Activated CD8-positive, alpha-beta memory T cell treated with anti-CD3 and anti-CD28 coated beads for 36 hours (primary cell): ENCODE measurements around the gene MME. TPM values are rescaled to one million over a fixed set of nuclear protein-coding genes. Genes with fewer than 3 reads are reported as not detected.
"Not testable (repeated sequence)": the region's sequence is repeated elsewhere in the genome, so short reads cannot be mapped to it uniquely, and the experiment has no call there.

ENCODE experiments used
- CTCF ChIA-PET: fragments of 350-600 bp; sonication (Branson Sonifier 250); formaldehyde crosslinking; loops from one replicate; lab custom pipeline; 2021; ENCODE audit warnings: antibody characterized with exemption; lab: Charles Lee
- POLR2A ChIA-PET: fragments of 350-600 bp; sonication (Branson Sonifier 250); formaldehyde crosslinking; loops from one replicate; lab custom pipeline; 2021; ENCODE audit warnings: antibody characterized with exemption; lab: Charles Lee
- total RNA-seq, 2 experiments: library from RNA; stranded (reverse); gene quantifications; one replicate each; pipeline ENCODE4 v1.2.3, GENCODE V29; 2021

MME gene
- total RNA-seq, 2 experiments from 2014 or later: not detected

- ChIA-PET CTCF (no interaction called here), POLR2A (no interaction called here)
Measured at GRCh38 chr3:155080692-155081091, 573 bp downstream of the MME start.

DNA sequence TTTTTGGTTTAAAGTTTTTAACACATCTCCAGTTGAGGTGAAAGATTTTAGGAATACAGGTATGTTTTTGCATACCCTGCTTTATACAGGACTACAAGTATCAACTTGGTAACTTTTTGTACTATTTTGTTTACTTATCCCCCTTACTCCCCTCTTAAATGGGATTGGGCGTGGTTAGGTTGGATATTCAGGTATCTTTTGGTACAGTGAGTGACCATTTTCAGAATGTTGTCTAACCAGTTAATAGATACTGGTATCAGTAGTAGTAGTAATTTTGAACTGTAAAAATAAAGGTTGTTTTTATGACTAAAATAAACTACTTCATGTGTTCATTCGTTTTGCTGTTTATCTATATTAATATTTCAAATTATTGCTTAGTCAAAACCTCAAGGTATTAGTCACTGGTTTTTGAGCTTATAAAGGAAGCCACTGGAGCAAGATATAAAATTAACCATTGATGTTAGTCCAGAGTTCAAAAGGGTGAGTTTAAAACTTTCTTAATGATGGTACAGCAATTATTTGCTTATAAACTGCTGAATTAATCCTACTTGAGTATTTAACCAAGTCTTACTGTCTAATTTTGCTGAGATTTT is 3.3 kb downstream of the MME start:
- POLR2A ChIA-PET: no interaction called here

DNA sequence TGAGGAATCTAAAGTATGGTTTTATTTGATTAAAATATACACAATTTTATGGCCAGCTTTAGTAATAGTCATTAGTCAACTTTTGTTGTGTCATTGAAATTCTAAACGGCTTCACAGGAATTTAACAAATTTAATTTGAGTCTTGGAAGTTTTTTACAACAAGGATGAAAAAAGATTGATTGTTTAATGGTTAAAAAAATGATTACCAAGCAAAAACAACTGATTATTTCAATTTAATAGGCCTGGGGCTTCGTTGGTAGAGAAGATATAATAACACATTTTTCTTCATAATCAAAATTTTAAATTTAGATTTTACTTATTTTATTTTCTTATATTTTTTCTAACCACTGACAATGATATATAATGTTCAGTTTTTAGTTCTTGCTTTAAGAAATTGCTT is 4.4 kb downstream of the MME start:
- POLR2A ChIA-PET: no interaction called here
- CTCF ChIA-PET: no interaction called here

More for the DNA sequence above, 3.3 kb downstream of the MME start:
- CTCF ChIA-PET: no interaction called here

- POLR2A ChIA-PET: no interaction called here
- CTCF ChIA-PET: no interaction called here
Measured at GRCh38 chr3:155086051-155086450, 5.9 kb downstream of the MME start.

DNA sequence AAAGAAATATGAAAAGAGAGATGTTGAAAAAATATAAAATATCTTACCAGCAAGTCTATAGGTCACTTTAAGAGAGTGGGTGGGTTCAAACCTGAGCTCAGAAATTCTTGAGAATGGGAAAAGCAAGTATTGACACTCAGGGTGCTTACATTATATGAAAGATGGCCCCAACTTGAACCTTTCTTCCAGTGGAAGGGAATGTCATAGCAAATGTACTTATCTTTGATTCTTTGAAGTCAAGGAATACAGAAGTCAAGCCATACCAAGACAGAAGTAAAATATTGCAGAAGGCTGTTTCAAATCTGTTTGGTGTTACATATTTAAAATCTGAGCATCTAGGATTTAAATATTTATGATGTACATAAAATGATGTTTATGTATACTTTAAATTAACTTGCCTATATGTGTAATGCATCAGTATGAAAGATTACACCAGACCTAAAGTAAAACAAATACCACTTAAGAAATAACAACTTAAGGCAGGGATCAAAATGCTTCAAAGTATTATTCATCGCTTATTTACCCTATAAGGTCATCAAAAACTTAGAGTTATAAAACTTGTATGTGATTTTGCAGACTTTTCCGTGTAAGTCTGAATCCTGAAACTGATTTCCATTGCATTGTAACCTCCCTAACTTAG is 8.7 kb downstream of the MME start:
- POLR2A ChIA-PET: no interaction called here
- CTCF ChIA-PET: no interaction called here

DNA sequence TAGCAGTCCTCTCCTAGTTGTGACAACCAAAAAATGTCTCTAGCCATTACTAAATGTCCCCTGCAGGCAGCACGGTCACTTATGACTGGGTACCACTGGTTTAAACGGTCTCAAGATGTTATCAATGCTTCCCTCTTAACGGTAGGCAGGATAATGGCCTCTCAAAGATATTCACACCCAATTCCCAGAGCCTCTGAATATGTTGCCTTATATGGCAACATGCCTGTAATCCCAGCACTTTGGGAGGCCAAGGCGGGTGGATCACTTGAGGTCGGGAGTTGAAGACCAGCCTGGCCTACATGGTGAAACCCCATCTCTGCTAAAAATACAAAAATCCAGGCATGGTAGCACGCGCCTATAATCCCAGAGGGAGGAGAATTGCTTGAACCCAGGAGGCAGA is 9.4 kb downstream of the MME start:
- ChIA-PET CTCF (no interaction called here), POLR2A (no interaction called here)

DNA sequence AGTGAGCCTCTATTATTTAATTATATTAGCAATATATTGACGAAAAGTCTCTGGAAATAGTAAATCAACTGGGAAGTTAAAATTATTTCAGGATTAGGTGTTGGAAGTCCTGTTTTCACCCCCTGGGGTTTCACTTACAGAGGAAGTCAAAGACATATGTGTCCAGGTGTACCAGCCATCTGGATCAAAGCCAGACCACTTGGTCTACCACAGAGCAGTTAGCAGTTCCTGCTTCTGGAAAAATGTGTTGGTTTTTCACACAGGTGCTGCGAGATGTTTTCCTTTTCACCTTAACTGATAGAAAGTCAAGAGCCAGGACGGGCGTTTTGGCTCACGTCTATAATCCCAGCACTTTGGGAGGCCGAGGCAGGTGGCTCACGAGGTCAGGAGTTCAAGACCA is 13.1 kb downstream of the MME start:
- CTCF ChIA-PET: no interaction called here
- POLR2A ChIA-PET: no interaction called here

- ChIA-PET POLR2A (no interaction called here), CTCF (no interaction called here)
Measured at GRCh38 chr3:155096303-155097008, 16.3 kb downstream of the MME start.

DNA sequence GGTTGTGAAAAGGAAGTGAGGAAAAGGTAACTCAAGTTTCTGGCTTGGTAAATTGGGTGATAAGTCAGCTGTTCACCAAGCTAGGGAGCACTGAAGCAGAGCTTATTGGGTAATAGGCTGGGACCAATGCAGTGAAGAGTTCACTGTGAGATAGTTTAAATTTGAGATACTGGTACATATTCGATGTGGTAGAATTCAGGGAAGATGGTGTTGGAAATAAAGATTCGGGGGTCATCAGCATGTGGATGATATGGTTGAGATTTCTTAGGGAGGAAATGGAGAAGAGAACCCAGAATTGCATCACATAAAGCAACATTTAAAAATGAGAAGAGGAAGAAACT is 16.9 kb downstream of the MME start:
- POLR2A ChIA-PET: no interaction called here
- CTCF ChIA-PET: no interaction called here

GRCh38 chr3:155101398-155101797 is 21.3 kb downstream of the MME start:
- CTCF ChIA-PET: no interaction called here
- POLR2A ChIA-PET: no interaction called here

- ChIA-PET POLR2A (no interaction called here), CTCF (no interaction called here)
Measured at GRCh38 chr3:155102329-155102728, 22.2 kb downstream of the MME start.

DNA sequence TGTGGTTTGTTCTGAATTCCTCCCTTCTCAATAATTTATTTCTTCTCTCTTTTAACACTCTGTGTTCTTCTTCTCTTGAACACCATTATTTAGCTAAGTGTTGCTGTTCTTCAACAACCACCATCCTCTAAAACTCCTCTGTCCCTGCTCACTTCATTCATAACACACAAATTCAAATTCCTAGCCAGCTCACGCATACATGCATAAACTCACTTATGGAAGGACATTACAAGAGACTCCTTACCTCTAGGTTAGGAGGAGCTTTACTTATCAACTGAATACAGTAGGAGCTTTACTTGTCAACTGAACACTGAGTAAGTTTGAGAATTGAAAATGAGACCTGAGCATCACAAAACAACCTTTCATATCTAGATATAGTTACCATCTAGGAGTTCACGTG is 23.6 kb downstream of the MME start:
- ChIA-PET CTCF (no interaction called here), POLR2A (no interaction called here)

- POLR2A ChIA-PET: no interaction called here
- CTCF ChIA-PET: no interaction called here
Measured at GRCh38 chr3:155106119-155106518, 26.0 kb downstream of the MME start.

GRCh38 chr3:155110022-155110421 is 29.9 kb downstream of the MME start:
- ChIA-PET CTCF (no interaction called here), POLR2A (no interaction called here)

DNA sequence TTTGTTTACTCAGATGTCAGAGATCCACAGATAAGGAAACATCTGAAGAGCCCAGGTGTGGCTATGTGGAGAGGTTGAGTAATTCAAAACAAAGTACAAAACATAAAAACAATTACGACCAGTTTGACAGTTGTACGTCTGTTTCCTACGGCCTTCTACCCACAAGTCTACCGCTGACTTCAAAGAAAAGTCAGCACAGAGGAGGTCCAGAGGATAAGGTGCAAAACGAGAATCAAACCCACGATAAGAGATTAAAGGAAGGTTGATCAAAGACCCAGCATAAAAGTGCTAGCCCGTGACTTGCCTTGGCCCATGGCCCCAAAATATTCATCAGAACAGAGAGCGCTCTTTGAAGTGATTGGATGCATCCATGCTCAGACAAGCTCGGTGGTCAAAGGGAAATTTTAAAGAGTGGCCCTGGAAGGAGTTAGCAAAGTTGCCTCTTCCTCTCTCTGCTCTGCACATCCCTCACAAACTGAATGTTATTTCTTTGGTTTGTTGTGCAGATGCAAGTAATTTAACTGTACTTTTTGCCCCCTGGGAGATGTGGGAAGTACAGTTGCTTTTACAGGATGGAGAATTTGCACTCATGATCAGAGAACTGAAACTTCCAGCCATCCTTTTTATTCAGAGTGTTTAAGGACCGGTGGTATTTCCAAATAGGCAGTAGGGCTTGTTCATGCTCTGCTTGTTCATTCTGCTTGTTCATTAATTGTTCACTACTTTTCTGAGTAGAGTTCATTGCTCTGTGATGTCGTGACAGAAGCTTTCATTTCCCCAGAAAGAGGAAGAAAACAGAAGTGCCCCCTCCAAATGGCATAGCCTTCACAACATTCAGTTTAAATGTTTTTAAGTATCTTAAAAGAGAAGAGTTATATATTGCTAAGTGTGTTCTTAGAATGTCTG is 31.1 kb downstream of the MME start:
- CTCF ChIA-PET: no interaction called here
- POLR2A ChIA-PET: no interaction called here

- CTCF ChIA-PET: no interaction called here
- POLR2A ChIA-PET: no interaction called here
Measured at GRCh38 chr3:155111971-155112370, 31.9 kb downstream of the MME start.

DNA sequence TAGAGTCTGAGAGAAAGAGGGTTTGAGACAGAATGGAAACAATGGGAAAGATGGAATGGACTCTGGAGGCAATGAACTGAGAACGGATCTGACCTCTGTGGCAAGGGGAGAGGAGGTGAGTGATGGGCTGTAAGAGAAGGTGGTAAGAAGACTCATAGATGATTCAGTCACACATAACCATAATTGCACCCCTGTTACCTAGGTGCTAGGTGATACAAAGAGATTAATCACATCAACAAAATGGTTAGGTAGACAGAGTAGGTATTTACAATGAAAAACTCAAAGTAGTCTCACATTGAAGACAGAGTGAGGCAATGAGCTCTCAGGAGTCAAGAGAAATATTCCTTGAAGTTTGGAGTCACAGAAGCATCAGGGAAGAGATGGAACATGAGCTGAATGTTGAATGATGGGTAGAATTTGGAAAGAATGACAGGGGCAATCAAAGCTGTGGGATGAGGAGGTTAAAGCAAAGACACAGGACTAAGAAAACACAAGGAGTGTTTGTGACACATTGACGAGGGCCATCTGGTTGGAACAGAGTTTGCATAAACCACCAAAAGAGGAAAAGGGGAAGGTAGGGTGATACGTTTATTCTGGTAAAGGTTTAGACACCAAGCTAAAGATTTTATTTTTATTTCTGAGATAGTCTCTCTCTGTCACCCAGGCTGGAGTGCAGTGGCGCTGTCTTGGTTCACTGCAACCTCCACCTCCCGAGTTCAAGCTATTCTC is 32.7 kb downstream of the MME start:
- POLR2A ChIA-PET: no interaction called here
- CTCF ChIA-PET: no interaction called here

DNA sequence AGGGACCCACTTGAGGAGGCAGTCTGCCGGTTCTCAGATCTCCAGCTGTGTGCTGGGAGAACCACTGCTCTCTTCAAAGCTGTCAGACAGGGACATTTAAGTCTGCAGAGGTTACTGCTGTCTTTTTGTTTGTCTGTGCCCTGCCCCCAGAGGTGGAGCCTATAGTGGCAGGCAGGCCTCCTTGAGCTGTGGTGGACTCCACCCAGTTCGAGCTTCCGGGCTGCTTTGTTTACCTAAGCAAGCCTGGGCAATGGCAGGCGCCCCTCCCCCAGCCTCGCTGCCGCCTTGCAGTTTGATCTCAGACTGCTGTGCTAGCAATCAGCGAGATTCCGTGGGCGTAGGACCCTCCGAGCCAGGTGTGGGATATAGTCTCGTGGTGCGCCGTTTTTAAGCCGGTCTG is 44.6 kb downstream of the MME start:
- CTCF ChIA-PET, POLR2A ChIA-PET: not testable (repeated sequence)

DNA sequence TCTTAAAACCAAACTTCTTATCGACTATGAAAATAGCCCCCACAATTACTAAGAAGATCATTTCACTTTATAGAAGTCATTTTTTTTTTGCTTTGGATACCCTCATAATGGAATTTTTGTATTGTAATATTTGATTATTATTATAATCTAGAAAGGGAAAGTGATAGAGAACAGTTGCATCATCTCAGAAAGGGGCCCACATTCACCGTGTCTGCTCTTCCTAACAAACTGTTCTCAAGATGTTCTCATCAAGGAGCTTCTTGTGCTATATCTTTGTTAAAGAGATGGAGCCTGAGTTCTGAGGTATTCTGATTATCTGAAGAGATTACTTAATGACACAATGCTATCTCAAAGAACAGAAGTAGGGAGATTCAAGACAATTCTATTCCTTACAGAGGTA is 49.3 kb downstream of the MME start:
- CTCF ChIA-PET: no interaction called here
- POLR2A ChIA-PET: no interaction called here

DNA sequence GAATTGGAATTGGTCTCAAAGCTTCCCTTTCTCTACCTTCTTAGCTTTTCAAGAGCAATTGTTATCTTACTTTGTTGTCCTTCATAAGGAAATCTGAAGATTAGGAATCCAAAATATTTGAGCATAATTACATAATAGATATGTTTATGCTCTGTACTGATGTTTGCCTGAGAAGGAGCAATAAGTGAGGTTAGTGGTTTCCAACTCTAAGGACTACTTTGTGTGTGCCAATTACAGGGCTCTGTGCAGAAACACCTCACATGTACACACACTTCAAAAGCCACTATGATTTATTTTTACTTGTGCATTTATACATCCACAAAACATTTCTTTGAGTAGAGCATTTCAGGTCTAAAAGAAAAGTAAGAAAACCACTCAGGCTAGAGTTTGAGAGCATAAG is 49.9 kb downstream of the MME start:
- ChIA-PET POLR2A (no interaction called here), CTCF (no interaction called here)
